GM20000 (cell line): Measurements from ENCODE around the gene ACIN1.
A peak's percentile ranks its signal among the peaks of the same experiment; 100 is the strongest.

Experiments
- DNase-seq: peaks from one replicate; pipeline ENCODE4 v3.0.0; 2012; ENCODE audit warnings: low spot score
- CTCF ChIP-seq: IDR thresholded peaks from 2 replicates; pipeline ENCODE4 v1.5.1; 2012; ENCODE audit warnings: mild to moderate bottlenecking, control low read depth; ENCODE audit errors: extremely low read depth, missing control alignments

Gene ACIN1

GRCh38 chr14:23071921-23072539, 22.9 kb downstream of the ACIN1 start:
- DNase-seq = no peak
- TF ChIP-seq CTCF = no peak

GRCh38 chr14:23071244-23071920, 23.6 kb downstream of the ACIN1 start:
- TF ChIP-seq CTCF = no peak
- DNase-seq = peak; percentile 88

- TF ChIP-seq CTCF = no peak
- peak; percentile 11 for DNase-seq
These were observed 24.4 kb downstream of the ACIN1 start for GRCh38 chr14:23070262-23071129.

GRCh38 chr14:23069413-23069806, 25.5 kb downstream of the ACIN1 start:
- TF ChIP-seq CTCF = no peak
- peak; percentile 8 for DNase-seq

- peak; percentile 91 for DNase-seq
- peak; percentile 95 for TF ChIP-seq CTCF
These were observed 26.0 kb downstream of the ACIN1 start for GRCh38 chr14:23068789-23069412.

GRCh38 chr14:23067847-23068788, 26.8 kb downstream of the ACIN1 start:
- DNase-seq = peak; percentile 13
- TF ChIP-seq CTCF = no peak
